Stimulated activated CD4-positive, alpha-beta T cell treated with anti-CD3 and anti-CD28 coated beads, Interleukin-15, amount 100 ng/mL, for 1 hour (primary cell): ENCODE measurements around the gene WDR5B.
"Not testable (repeated sequence)": the region's sequence is repeated elsewhere in the genome, so short reads cannot be mapped to it uniquely, and the experiment has no call there.

ENCODE experiments used
- DNase-seq, 2 donors: peaks; one replicate each; pipeline ENCODE4 v3.0.0-alpha.2; 2020; ENCODE audit warnings: low read depth in 1 of 2, low spot score in 1 of 2

The WDR5B gene

GRCh38 chr3:122374034-122374433 is 41.8 kb downstream of the WDR5B start:
- DNase-seq = no peak

GRCh38 chr3:122366379-122366749 is 49.5 kb downstream of the WDR5B start:
- no peak for DNase-seq

- DNase-seq = not testable (repeated sequence)
These were observed 50.1 kb downstream of the WDR5B start for GRCh38 chr3:122365582-122366378.

- no peak for DNase-seq
These were observed 50.8 kb downstream of the WDR5B start for GRCh38 chr3:122365073-122365472.

GRCh38 chr3:122364490-122364889 is 51.4 kb downstream of the WDR5B start:
- no peak for DNase-seq
